B cell (primary cell): ENCODE measurements around the gene CCDC97. TPM values are rescaled to one million over a fixed set of nuclear protein-coding genes. Genes with fewer than 3 reads are reported as not detected.

ENCODE experiments used
- ATAC-seq: fragments of 200-7000 bp; cut with Tn5 transposase; one replicate; pipeline ENCODE4 v1.10.0; 2021; ENCODE audit warnings: low read depth, mild to moderate bottlenecking, moderate number of reproducible peaks, moderate library complexity
- CTCF ChIA-PET: fragments of 350-600 bp; sonication (Branson Sonifier 250); formaldehyde crosslinking; loops from one replicate; lab custom pipeline; 2021; ENCODE audit warnings: antibody characterized with exemption, inconsistent platforms; lab: Charles Lee
- POLR2A ChIA-PET: fragments of 350-600 bp; sonication (Branson Sonifier 250); formaldehyde crosslinking; loops from one replicate; lab custom pipeline; 2021; ENCODE audit warnings: antibody characterized with exemption; lab: Charles Lee
- DNase-seq: peaks from one replicate; pipeline ENCODE4 v3.0.0; 2013
- H2AFZ ChIP-seq: 2 replicates; pipeline ENCODE4 v1.6.1; 2012; ENCODE audit warnings: mild to moderate bottlenecking, low read depth, low read length; ENCODE audit not compliant: insufficient read depth, poor library complexity, severe bottlenecking
- H3K27ac ChIP-seq, 2 donors: 1 replicate in 1 of 2; 2 replicates in 1 of 2; pipeline ENCODE4 v1.5.1; 2012 to 2013; ENCODE audit warnings: low read length in 2 of 2, mild to moderate bottlenecking in 2 of 2, moderate library complexity in 1 of 2
- H3K27me3 ChIP-seq, 4 experiments: fragments of 200-600 bp in 1 of 4; sonication (generic) in 1 of 4; replicated peaks in 1 of 4; 1 replicate in 2 of 4; 2 replicates in 2 of 4; pipeline versions ENCODE4 v1.6.1 to v1.7.0; 2013 to 2016; ENCODE audit warnings: low read length in 3 of 4, mild to moderate bottlenecking in 2 of 4, mixed read lengths in 1 of 4, moderate library complexity in 1 of 4; ENCODE audit not compliant: insufficient read depth in 4 of 4, control insufficient read depth in 3 of 4; ENCODE audit errors: control extremely low read depth in 1 of 4
- H3K36me3 ChIP-seq, 2 experiments: replicated peaks in 1 of 2; 1 replicate in 1 of 2; 2 replicates in 1 of 2; pipeline versions ENCODE4 v1.6.1 to v1.7.1; 2013; ENCODE audit warnings: low read length in 1 of 2; ENCODE audit not compliant: insufficient read depth in 2 of 2, control insufficient read depth in 1 of 2; ENCODE audit errors: control extremely low read depth in 1 of 2, extremely low read depth in 1 of 2
- H3K4me1 ChIP-seq, 2 donors: fragments of 200-600 bp in 1 of 2; sonication (generic) in 1 of 2; 1 replicate in 1 of 2; 2 replicates in 1 of 2; pipeline versions ENCODE4 v1.5.1 to v1.6.1; 2013 to 2017; ENCODE audit warnings: low read length in 2 of 2; ENCODE audit not compliant: control insufficient read depth in 2 of 2, insufficient read depth in 2 of 2
- H3K4me2 ChIP-seq: replicated peaks from 2 replicates; pipeline ENCODE3; 2012; ENCODE audit warnings: mild to moderate bottlenecking, low read depth, low read length; ENCODE audit not compliant: poor library complexity, severe bottlenecking
- H3K4me3 ChIP-seq, 5 experiments: fragments of 200-600 bp in 1 of 5; sonication (generic) in 1 of 5; 1 replicate in 3 of 5; 2 replicates in 2 of 5; pipeline versions ENCODE4 v1.5.1 to v1.7.0; 2011 to 2016; ENCODE audit warnings: low read length in 4 of 5, mild to moderate bottlenecking in 4 of 5, low read depth in 2 of 5, control low read depth in 1 of 5, moderate library complexity in 1 of 5; ENCODE audit not compliant: insufficient read depth in 1 of 5; ENCODE audit errors: control extremely low read depth in 1 of 5, extremely low read depth in 1 of 5
- H3K79me2 ChIP-seq: fragments of 200-600 bp; sonication (generic); one replicate; pipeline ENCODE4 v1.6.0; 2016; ENCODE audit warnings: low read length; ENCODE audit not compliant: control insufficient read depth, insufficient read depth
- H3K9ac ChIP-seq: fragments of 200-600 bp; sonication (generic); 2 replicates; pipeline ENCODE4 v1.6.1; 2017; ENCODE audit warnings: mild to moderate bottlenecking, low read length, moderate library complexity
- H3K9me3 ChIP-seq, 3 donors: one replicate each; pipeline versions ENCODE4 v1.6.1 to v1.7.1; 2013; ENCODE audit warnings: low read length in 2 of 3; ENCODE audit not compliant: control insufficient read depth in 2 of 3, insufficient read depth in 1 of 3; ENCODE audit errors: control extremely low read depth in 1 of 3
- H4K20me1 ChIP-seq: 2 replicates; pipeline ENCODE4 v1.6.0; 2012; ENCODE audit warnings: mild to moderate bottlenecking, low read length; ENCODE audit not compliant: insufficient read depth, control insufficient read depth, poor library complexity, severe bottlenecking
- H3K27ac Mint-ChIP-seq: one replicate; pipeline ENCODE4 v1.8.0; 2021; ENCODE audit warnings: mixed read lengths
- H3K27me3 Mint-ChIP-seq: one replicate; pipeline ENCODE4 v1.8.0; 2021; ENCODE audit warnings: mixed read lengths
- H3K4me1 Mint-ChIP-seq: one replicate; pipeline ENCODE4 v1.8.0; 2021; ENCODE audit warnings: mixed read lengths
- H3K4me3 Mint-ChIP-seq: one replicate; pipeline ENCODE4 v1.8.0; 2021; ENCODE audit warnings: mixed read lengths
- H3K9me3 Mint-ChIP-seq: one replicate; pipeline ENCODE4 v1.8.0; 2022; ENCODE audit warnings: mixed read lengths; ENCODE audit not compliant: insufficient read depth
- CTCF ChIP-seq: fragments of 200-600 bp; IDR thresholded peaks from one replicate; pipeline ENCODE4 v1.8.0; 2022; ENCODE audit warnings: antibody characterized with exemption, mild to moderate bottlenecking
- EZH2 ChIP-seq: IDR thresholded peaks from 2 replicates; pipeline ENCODE4 v1.6.1; 2012; ENCODE audit warnings: borderline replicate concordance, low read depth, mild to moderate bottlenecking, moderate library complexity, low read length; ENCODE audit not compliant: insufficient read depth, poor library complexity, severe bottlenecking
- WGBS: methylation state at CpG from one replicate; pipeline ENCODE4 v1.1.5; 2013; ENCODE audit warnings: missing lambda C conversion rate; ENCODE audit not compliant: insufficient coverage; 5-methylcytosine and 5-hydroxymethylcytosine counted together
- intact Hi-C: fragments of 100-400 bp; cut with micrococcal nuclease; formaldehyde crosslinking; loops from one replicate; pipeline ENCODE4 v1.10.0; 2022
- polyA plus RNA-seq: library from polyadenylated mRNA; depleted of rRNA; stranded (reverse); fragments of >200 nt; gene quantifications from 2 replicates; pipeline ENCODE4 v1.2.3, GENCODE V29; 2012
- total RNA-seq, 2 donors: library from RNA; stranded (reverse); fragments of 120-200 nt in 1 of 2; gene quantifications; 1 replicate in 1 of 2; 2 replicates in 1 of 2; pipeline versions ENCODE4 v1.2.3 to v1.2.4, GENCODE V29; 2013 to 2022

CCDC97 gene
- total and polyA plus RNA-seq, 2 donors (not counting 1 experiment from before 2014, with no cell fraction given) = 16.3 to 68.3 TPM

GRCh38 chr19:41261474-41262190 lies 48.3 kb upstream of the CCDC97 start:
- peak overlapping the region; percentile 79 for H2AFZ ChIP-seq
- H3K27me3 Mint-ChIP-seq = no peaks in the 10 kb centered on the region
- H3K27ac ChIP-seq = peak overlapping the region; percentile 94 to 99
- peaks cover 9% of the 10 kb centered on the region for H4K20me1 ChIP-seq
- POLR2A ChIA-PET = interaction anchor here (0.7 to 3.7 kb wide), 4 partner anchors 41 to 615 kb away, joined by 3 to 46 read pairs (median 10); partner anchors contain the start of gene TGFB1
- intact Hi-C loops = loop anchor here (1.0 to 10.0 kb wide), 11 partner anchors 135 to 1919 kb away; partner anchors contain the start of genes ACTMAP, AKT2, BLVRB and CD79A
- peak overlapping the region; percentile 98 for H3K4me3 Mint-ChIP-seq
- peak overlapping the region; percentile 100 for H3K27ac Mint-ChIP-seq
- no peak for ATAC-seq
- 66% methylated on average over 9 of the region's 10 CpGs for WGBS
- CTCF ChIA-PET = interaction anchor here (0.7 to 7.9 kb wide), 10 partner anchors 10 to 287 kb away, joined by 3 to 67 read pairs (median 10); partner anchors contain the start of genes B9D2 and CCDC97
- H3K4me2 ChIP-seq = peak overlapping the region; percentile 80
- peaks cover 2% of the 10 kb centered on the region for H3K9me3 Mint-ChIP-seq
- H3K4me3 ChIP-seq = peak overlapping the region in 4 of 5 experiments; percentile 60 to 93 (median 81)
- TF ChIP-seq EZH2 (no peak), CTCF (no peak)
- peaks cover 0 to 1% of the 10 kb centered on the region in 2 experiments for H3K36me3 ChIP-seq
- peak overlapping the region; percentile 89 for H3K9ac ChIP-seq
- peaks cover 25% of the 10 kb centered on the region for H3K4me1 Mint-ChIP-seq
- peaks cover 14 to 28% of the 10 kb centered on the region in 2 donors for H3K4me1 ChIP-seq
- H3K27me3 ChIP-seq = no peaks in the 10 kb centered on the region
- peaks cover 25% of the 10 kb centered on the region for H3K79me2 ChIP-seq
- H3K9me3 ChIP-seq = peaks cover 0 to 6% (median 0%) of the 10 kb centered on the region in 3 donors
- DNase-seq = no peak
